Measurements from ENCODE around the gene CD74.
"Not testable (repeated sequence)": the region's sequence is repeated elsewhere in the genome, so short reads cannot be mapped to it uniquely, and the experiment has no call there.

CD74 gene

GRCh38 chr5:150412319-150413175, at the start of gene CD74:
Gene CD74, minus strand, starts transcription at chr5:150412910. Its CDS starts 161 bp downstream, at chr5:150412749.
- peak; percentile 50 for DNase-seq (ENCODE audit: low spot score)

DNA sequence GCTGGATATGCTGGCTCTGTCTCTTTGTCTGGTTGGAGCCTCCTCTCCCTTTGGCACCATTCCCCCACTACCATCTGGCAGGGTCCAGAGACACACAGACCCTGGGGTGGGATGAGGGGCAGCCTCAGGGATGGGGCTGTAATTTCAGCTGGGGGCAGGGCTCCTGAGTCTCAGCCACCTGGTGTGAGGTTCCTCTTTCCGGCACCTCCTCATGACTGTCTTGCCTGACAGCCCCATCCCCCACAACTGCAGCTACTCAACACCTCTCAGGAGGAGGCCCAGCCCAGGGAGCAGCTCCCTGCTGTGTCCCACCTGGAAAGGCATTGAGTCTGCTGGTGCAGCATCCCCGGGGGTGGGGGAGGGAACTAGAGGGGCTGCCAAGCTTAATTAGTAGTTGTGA, 48.5 kb upstream of the CD74 start:
- no peak for DNase-seq (ENCODE audit: low spot score)

GRCh38 chr5:150460781-150461180, 48.1 kb upstream of the CD74 start:
- no peak for DNase-seq (ENCODE audit: low spot score)

DNA sequence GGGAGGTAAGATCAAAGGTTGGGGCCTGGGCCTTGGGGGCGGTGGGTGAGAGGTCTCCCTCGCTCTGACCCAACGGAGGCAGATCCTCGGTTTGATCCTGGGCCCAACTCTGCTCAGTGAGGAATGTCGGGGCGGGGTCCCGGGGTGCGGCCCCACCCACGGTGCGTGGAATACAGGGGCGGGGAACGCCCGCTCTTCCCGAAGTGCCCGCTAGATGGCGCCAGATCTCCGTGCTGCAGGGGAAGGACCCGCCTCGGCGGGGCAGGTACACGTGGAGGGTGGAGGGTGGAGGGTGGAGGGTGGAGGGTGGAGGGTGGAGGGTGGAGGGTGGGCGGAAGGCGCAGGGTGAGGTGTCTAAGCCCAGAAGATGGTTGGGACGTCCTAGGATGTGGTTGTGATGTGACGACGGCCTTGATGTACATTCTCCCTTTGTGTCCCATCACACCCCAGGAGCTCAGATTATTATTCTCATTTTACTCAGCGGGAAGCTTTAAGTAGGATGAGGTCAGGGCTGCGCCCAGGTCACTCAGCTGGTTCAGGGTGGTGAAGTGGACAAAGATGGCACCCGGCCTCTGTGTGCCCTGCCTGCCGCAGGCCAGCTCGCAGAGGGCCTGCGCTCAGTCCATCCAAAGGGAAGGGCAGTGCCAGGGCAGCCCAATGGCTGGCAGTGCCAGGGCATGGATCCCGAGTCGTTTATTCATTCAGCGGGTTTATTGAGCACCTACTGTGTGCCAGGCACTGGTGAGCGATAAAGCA, 46.3 kb upstream of the CD74 start:
- DNase-seq (ENCODE audit: low spot score) = peak; percentile 83

- no peak for DNase-seq (ENCODE audit: low spot score)
Observed at GRCh38 chr5:150457562-150458240, 45.0 kb upstream of the CD74 start.

DNA sequence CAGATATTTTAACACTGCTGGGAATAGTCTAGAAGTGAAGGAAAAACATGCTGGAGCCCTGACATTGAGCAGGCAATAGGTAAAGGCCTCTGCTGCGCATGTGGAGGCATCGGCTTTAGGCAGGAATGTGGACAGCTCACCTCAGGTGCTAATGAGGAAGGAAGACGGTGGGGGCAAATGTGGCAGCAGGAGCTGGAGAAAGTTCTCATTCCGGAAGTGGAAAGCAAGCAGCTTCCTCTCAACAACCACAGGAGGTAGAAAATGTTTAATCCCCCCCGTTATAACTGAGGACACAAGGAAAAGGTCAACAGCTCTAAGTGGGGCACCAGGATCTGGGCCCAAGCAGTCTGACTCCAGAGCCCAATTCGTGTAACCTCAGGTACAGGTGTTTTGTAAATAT, 44.4 kb upstream of the CD74 start:
- DNase-seq (ENCODE audit: low spot score) = no peak

DNA sequence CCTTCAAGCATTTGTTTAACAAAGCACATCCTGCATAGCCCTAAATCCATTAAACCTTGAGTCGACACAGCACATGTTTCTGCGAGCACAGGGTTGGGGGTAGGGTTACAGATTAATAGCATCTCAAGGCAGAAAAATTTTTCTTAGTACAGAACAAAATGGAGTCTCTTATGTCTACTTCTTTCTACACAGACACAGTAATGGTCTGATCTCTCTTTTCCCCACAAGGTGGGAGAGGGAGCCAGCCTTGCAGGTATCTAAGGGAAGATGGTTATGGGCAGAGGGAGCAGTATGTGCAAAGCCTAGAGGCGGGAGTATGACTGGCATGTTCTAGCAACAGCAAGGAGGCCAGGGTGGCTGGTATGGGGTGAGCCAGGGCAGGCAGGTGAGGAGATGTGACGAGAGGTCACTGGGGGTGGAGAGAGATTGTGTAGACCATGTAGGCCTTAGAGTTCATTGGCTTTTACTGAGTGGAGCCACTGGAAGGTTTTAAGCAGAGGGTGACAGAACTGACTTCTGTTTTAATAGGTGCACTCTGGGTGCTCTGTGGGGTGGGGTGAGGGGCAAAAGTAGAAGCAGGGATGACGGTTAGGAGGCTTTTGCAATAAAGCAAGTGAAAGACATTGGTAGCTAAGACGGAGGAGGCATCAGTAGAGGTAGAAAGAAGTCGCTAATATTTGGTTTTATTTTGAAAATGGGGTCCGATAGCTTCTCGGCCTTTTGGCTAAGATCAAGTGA, 42.0 kb upstream of the CD74 start:
- no peak for DNase-seq (ENCODE audit: low spot score)

DNA sequence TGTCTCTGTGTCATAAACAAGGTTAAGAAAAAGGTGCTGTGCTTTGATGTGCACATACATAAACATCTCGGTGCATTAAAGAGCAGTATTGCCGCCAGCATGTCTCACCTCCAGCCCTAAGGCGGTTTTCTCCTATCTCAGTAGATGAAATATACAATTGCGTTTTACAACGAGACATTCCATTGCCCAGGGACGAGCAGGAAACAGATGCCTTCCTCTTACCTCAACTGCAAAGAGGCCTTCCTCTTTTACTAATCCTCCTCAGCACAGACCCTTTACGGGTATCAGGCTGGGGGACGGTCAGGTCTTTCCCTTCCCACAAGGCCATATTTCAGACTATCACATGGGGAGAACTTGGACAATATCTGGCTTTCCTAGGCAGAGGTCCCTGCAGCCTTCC, 41.3 kb upstream of the CD74 start:
- DNase-seq (ENCODE audit: low spot score) = not testable (repeated sequence)

- DNase-seq (ENCODE audit: low spot score) = no peak
Observed at GRCh38 chr5:150452914-150453313, 40.2 kb upstream of the CD74 start.

- DNase-seq (ENCODE audit: low spot score) = no peak
Observed at GRCh38 chr5:150451594-150451993, 38.9 kb upstream of the CD74 start.

DNA sequence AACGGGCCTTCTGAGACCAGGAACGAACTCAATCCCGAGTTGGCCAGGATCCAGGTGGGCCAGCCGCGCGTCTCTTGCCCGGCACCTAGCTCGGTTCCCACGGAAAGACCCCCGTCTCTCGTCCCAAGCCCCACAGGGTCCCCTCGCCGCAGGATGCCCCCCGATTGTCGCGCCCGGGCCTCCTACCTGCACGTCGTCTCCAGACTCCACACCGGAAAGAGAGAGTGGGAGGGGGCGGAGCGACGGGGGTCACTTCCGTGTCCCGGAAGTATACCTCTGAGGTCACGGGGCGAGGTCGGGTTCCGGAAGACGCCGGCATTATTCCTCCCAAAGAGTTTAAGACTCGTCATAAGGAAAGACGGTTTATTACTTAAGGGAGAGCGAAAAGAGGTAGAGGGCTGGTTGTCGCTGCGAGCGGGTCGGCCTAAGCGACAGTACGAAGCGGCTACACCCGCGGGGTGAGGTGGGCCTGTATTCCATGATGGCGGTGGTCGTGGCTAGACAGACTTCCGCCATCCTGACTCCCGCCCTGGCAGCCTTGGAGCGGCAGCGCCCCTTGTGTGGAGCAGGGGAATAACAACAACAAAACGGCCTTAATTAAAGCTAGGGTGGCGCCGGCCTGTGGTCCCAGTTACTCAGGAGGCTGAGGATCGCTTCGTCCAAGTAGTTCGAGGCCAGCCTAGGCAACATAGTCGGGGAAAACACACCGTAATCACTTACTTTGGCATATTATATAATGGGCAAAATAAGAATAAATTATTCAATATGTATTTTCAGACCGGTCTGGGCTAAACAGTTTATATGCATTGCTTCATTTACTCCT, 37.0 kb upstream of the CD74 start, which contains the start of gene RPS14:
Gene RPS14, minus strand, starts transcription at position 223 of the 823 bp plus-strand sequence. CDS start 2,006 bp downstream, outside the sequence.
- DNase-seq (ENCODE audit: low spot score) = peak; percentile 95

DNA sequence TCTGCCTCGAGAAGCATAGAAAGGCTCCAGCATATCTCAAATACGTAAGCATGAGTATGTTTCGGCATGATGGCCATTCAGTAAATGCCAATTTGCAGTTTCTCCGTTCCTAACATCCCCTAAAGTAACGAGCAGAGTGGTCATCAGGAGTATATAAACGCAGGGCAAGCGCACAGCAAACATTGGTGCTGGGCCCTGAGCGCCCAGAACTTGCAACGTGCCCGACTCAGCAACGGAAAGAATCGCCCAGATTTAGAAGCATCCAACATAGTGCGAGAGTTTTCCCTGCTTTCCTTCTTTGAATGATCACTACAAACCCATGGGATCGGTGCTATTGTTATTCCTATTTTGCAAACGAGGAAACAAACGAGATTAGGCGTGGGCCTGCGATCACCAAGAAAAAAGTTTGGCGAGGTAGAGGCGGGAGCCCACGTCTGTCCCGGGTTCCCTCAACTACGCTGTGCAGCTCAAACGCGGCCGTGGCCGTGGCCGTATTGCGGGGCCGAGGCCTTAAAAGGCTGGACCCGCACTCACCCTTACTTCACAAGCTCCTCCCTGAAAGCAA, 36.3 kb upstream of the CD74 start:
- no peak for DNase-seq (ENCODE audit: low spot score)

DNA sequence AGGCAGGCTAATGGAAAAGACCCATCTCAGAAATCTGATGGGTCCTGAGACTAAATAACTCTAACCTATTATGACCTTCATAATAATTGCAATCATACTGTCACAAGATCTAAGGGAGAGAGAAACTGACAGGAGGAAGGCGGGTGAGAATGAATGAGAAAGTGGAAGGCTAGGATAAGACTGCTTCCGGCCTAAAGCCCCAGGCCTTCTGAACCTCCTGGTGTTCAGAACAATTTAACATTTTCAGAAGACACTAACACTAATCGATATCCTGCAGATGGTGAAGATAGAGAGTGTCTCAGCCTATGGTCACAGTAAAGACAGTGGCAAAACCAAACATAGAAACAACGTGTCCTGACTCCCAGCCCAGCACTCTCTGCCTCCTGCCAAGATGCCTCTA, 35.6 kb upstream of the CD74 start:
- no peak for DNase-seq (ENCODE audit: low spot score)

- DNase-seq (ENCODE audit: low spot score) = no peak
Observed at GRCh38 chr5:150447188-150447587, 34.5 kb upstream of the CD74 start.

DNA sequence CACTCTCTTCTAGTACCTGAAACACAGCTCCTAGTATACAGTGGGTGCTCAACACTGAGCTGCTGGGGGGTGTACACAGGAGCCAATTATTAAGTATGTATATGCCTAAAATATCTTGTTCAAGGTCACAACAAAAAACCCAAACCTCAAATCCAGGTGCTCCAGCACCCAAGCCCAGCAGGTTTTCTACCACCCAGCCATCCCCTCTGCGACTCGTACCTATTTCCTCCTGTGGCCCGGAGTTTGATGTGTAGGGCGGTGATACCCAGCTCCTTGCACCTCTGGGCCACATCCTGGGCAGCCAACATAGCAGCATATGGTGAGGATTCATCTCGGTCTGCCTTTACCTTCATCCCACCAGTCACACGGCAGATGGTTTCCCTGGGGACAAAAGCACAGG, 33.9 kb upstream of the CD74 start:
- no peak for DNase-seq (ENCODE audit: low spot score)

- DNase-seq (ENCODE audit: low spot score) = no peak
Observed at GRCh38 chr5:150446088-150446487, 33.4 kb upstream of the CD74 start.

GRCh38 chr5:150444770-150445169, 32.1 kb upstream of the CD74 start:
- no peak for DNase-seq (ENCODE audit: low spot score)

GRCh38 chr5:150443242-150444075, 30.7 kb upstream of the CD74 start:
- no peak for DNase-seq (ENCODE audit: low spot score)

DNA sequence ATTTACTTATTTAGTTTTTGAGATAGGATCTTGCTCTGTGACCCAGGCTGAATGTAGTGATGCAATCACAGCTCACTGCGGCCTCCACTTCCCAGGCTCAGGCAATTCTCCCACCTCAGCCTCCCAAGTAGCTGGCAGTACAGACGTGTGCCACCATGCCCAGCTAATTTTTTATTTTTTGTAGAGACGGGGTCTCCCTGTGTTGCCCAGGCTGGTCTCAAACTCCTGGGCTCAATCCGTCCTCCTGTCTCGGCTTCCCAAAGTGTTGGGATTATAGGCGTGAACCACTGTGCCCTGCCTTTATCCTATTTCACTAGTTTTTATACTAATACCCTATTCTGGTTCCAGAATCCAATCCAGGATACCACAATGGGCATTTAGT, 30.0 kb upstream of the CD74 start:
- no peak for DNase-seq (ENCODE audit: low spot score)

All from AG08395 (cell line).